A673 (cell line): ENCODE results near the gene DNMT3B. TPM values are rescaled to one million over a fixed set of nuclear protein-coding genes. Genes with fewer than 3 reads are reported as not detected.

Experiments used
- BruUV-seq: library from RNA; stranded (reverse); fragments of 400-500 nt; replicated peaks from 2 replicates; lab custom pipeline; 2021; lab: Mats Ljungman, UMichigan
- CTCF ChIA-PET: fragments of 300-600 bp; sonication (Branson Sonifier 250); formaldehyde crosslinking; loops from one replicate; lab custom pipeline; 2022; ENCODE audit warnings: antibody characterized with exemption; lab: Charles Lee
- POLR2A ChIA-PET: fragments of 300-600 bp; sonication (Branson Sonifier 250); formaldehyde crosslinking; loops from one replicate; lab custom pipeline; 2022; ENCODE audit warnings: antibody characterized with exemption; ENCODE audit not compliant: low non-redundant PET; lab: Charles Lee
- DNase-seq: peaks from one replicate; pipeline ENCODE4 v3.0.0-alpha.2; 2015; ENCODE audit warnings: low spot score
- H3K27ac ChIP-seq: fragments of 200-600 bp; sonication (generic); 2 replicates; pipeline ENCODE4 v1.5.1; 2016; ENCODE audit warnings: mixed run types, low read depth, mild to moderate bottlenecking, mixed read lengths, antibody characterized with exemption, low read length; ENCODE audit not compliant: poor library complexity, severe bottlenecking
- H3K27me3 ChIP-seq: fragments of 200-600 bp; sonication (generic); replicated peaks from 2 replicates; pipeline ENCODE4 v1.6.1; 2017; ENCODE audit warnings: mixed run types, low read depth, mild to moderate bottlenecking, mixed read lengths, antibody characterized with exemption, low read length; ENCODE audit not compliant: insufficient read depth, poor library complexity
- H3K36me3 ChIP-seq: fragments of 200-600 bp; sonication (generic); 2 replicates; pipeline ENCODE4 v1.6.1; 2016; ENCODE audit warnings: mixed run types, mild to moderate bottlenecking, mixed read lengths, antibody characterized with exemption, low read length; ENCODE audit not compliant: insufficient read depth, poor library complexity, severe bottlenecking
- H3K4me1 ChIP-seq: fragments of 200-600 bp; sonication (generic); 2 replicates; pipeline ENCODE4 v1.6.1; 2017; ENCODE audit warnings: mixed run types, mild to moderate bottlenecking, mixed read lengths, antibody characterized with exemption, low read length; ENCODE audit not compliant: insufficient read depth, poor library complexity, severe bottlenecking
- H3K4me3 ChIP-seq: fragments of 200-600 bp; sonication (generic); 2 replicates; pipeline ENCODE4 v1.5.1; 2016; ENCODE audit warnings: low read depth, mixed run types, mild to moderate bottlenecking, mixed read lengths, low read length; ENCODE audit not compliant: poor library complexity, severe bottlenecking
- H3K9me3 ChIP-seq: fragments of 200-600 bp; sonication (generic); 2 replicates; pipeline ENCODE4 v1.6.1; 2016; ENCODE audit warnings: mixed run types, low read depth, mild to moderate bottlenecking, mixed read lengths, antibody characterized with exemption, low read length; ENCODE audit not compliant: poor library complexity, severe bottlenecking
- CTCF ChIP-seq: fragments of 300-800, 200-600 bp; sonication (generic); conservative IDR thresholded peaks from 2 replicates; pipeline ENCODE4 v1.5.1; 2017; ENCODE audit warnings: low read depth, mild to moderate bottlenecking, antibody characterized with exemption, low read length, moderate library complexity, mixed read lengths
- EZH2 ChIP-seq: fragments of 200-600 bp; sonication (generic); IDR thresholded peaks from 2 replicates; pipeline ENCODE4 v1.6.1; 2017; ENCODE audit warnings: borderline replicate concordance, low read depth, mild to moderate bottlenecking, mixed read lengths, antibody characterized with exemption, low read length; ENCODE audit not compliant: poor library complexity, severe bottlenecking
- intact Hi-C: fragments of 100-400 bp; cut with micrococcal nuclease; formaldehyde crosslinking; loops from one replicate; pipeline ENCODE4 v1.10.0; 2022; ENCODE audit not compliant: unreplicated experiment
- total RNA-seq: library from RNA; stranded (reverse); gene quantifications from 2 replicates; pipeline ENCODE4 v1.2.3, GENCODE V29; 2021

Gene DNMT3B
- total RNA-seq, 1 experiment from 2014 or later, result 3.8 TPM

GRCh38 chr20:32842688-32843524 is 80.7 kb downstream of the DNMT3B start:
- Histone ChIP-seq H3K9me3 (no peaks in the 10 kb centered on the region), H3K4me3 (no peak overlapping the region), H3K27ac (no peak overlapping the region), H3K27me3 (no peaks in the 10 kb centered on the region), H3K36me3 (peaks cover 70% of the 10 kb centered on the region), H3K4me1 (no peaks in the 10 kb centered on the region)
- BruUV-seq, result no TSS peak
- POLR2A ChIA-PET, result no interaction called here
- TF ChIP-seq EZH2 (no peak), CTCF (no peak)
- intact Hi-C loops, result no loop called here
- CTCF ChIA-PET, result no interaction called here
- no peak for DNase-seq

- ChIA-PET CTCF (no interaction called here), POLR2A (no interaction called here)
- Histone ChIP-seq H3K36me3 (peaks cover 61% of the 10 kb centered on the region), H3K27me3 (no peaks in the 10 kb centered on the region), H3K9me3 (no peaks in the 10 kb centered on the region), H3K4me3 (no peak overlapping the region), H3K4me1 (no peaks in the 10 kb centered on the region), H3K27ac (no peak overlapping the region)
- DNase-seq, result no peak
- BruUV-seq, result no TSS peak
- TF ChIP-seq EZH2 (no peak), CTCF (no peak)
- intact Hi-C loops, result no loop called here
Measured at GRCh38 chr20:32845786-32846185, 83.6 kb downstream of the DNMT3B start.

GRCh38 chr20:32846852-32847251 is 84.7 kb downstream of the DNMT3B start:
- DNase-seq, result no peak
- intact Hi-C loops, result no loop called here
- H3K4me1 ChIP-seq, result no peaks in the 10 kb centered on the region
- ChIA-PET CTCF (no interaction called here), POLR2A (interaction anchor here (0.7 kb wide), 1 partner anchor 15 kb away, joined by 3 read pairs; no protein-coding TSS in a partner anchor)
- no peaks in the 10 kb centered on the region for H3K27me3 ChIP-seq
- no peak overlapping the region for H3K27ac ChIP-seq
- no peak for TF ChIP-seq CTCF
- no peak for TF ChIP-seq EZH2
- no peaks in the 10 kb centered on the region for H3K9me3 ChIP-seq
- no TSS peak for BruUV-seq
- H3K4me3 ChIP-seq, result no peak overlapping the region
- peaks cover 70% of the 10 kb centered on the region for H3K36me3 ChIP-seq
